IMR-90 (cell line): ENCODE data around the gene SLC47A2.

Experiments used
- CHD1 ChIP-seq: IDR thresholded peaks from 2 replicates; pipeline ENCODE4 v1.6.1; 2012; ENCODE audit warnings: low read depth, low read length, improper control_type of control experiment
- CTCF ChIP-seq: conservative IDR thresholded peaks from 2 replicates; pipeline ENCODE4 v1.5.1; 2012; ENCODE audit warnings: mild to moderate bottlenecking, low read depth, low read length, improper control_type of control experiment
- ELK1 ChIP-seq: fragments of 150-350 bp; IDR thresholded peaks from 2 replicates; pipeline ENCODE4 v1.6.1; 2016; ENCODE audit warnings: low read depth, mild to moderate bottlenecking, low read length, moderate library complexity, borderline replicate concordance
- FOS ChIP-seq: fragments of 150-350 bp; IDR thresholded peaks from 2 replicates; pipeline ENCODE4 v1.6.1; 2016; ENCODE audit warnings: low read depth, low read length
- MAFK ChIP-seq: IDR thresholded peaks from 2 replicates; pipeline ENCODE4 v1.6.1; 2012; ENCODE audit warnings: low read depth, low read length, improper control_type of control experiment
- MAZ ChIP-seq: IDR thresholded peaks from 2 replicates; pipeline ENCODE4 v1.6.1; 2012; ENCODE audit warnings: low read depth, mild to moderate bottlenecking, low read length, improper control_type of control experiment, moderate library complexity, borderline replicate concordance
- POLR2A ChIP-seq: IDR thresholded peaks from 2 replicates; pipeline ENCODE4 v1.6.1; 2012; ENCODE audit warnings: mild to moderate bottlenecking, low read depth, low read length
- RAD21 ChIP-seq: IDR thresholded peaks from 2 replicates; pipeline ENCODE4 v1.6.1; 2012; ENCODE audit warnings: low read length, improper control_type of control experiment
- RCOR1 ChIP-seq: IDR thresholded peaks from 2 replicates; pipeline ENCODE4 v1.6.1; 2012; ENCODE audit warnings: mild to moderate bottlenecking, low read length, improper control_type of control experiment; ENCODE audit not compliant: insufficient replicate concordance
- RFX5 ChIP-seq: IDR thresholded peaks from 2 replicates; pipeline ENCODE4 v1.8.0; 2012; ENCODE audit warnings: low read depth, mild to moderate bottlenecking, low read length, moderate library complexity

- TF ChIP-seq CTCF: no peak
- no peak for TF ChIP-seq CHD1
- no peak for TF ChIP-seq ELK1
- TF ChIP-seq MAFK: no peak
- TF ChIP-seq POLR2A: no peak
- TF ChIP-seq RFX5: no peak
- TF ChIP-seq RAD21: no peak
- TF ChIP-seq MAZ: no peak
- TF ChIP-seq RCOR1: no peak
- no peak for TF ChIP-seq FOS
Measured at GRCh38 chr17:19709841-19710240, 6.5 kb downstream of the SLC47A2 start.
